GM20000 (cell line): ENCODE results near the gene BRIX1.
"Not testable (repeated sequence)": the region's sequence is repeated elsewhere in the genome, so short reads cannot be mapped to it uniquely, and the experiment has no call there.

Source experiments
- DNase-seq: peaks from one replicate; pipeline ENCODE4 v3.0.0; 2012; ENCODE audit warnings: low spot score
- TF ChIP-seq, protein P1 (sequence below): IDR thresholded peaks from 2 replicates; pipeline ENCODE4 v1.5.1; 2012; ENCODE audit warnings: mild to moderate bottlenecking, control low read depth; ENCODE audit errors: extremely low read depth, missing control alignments

The BRIX1 gene

DNA sequence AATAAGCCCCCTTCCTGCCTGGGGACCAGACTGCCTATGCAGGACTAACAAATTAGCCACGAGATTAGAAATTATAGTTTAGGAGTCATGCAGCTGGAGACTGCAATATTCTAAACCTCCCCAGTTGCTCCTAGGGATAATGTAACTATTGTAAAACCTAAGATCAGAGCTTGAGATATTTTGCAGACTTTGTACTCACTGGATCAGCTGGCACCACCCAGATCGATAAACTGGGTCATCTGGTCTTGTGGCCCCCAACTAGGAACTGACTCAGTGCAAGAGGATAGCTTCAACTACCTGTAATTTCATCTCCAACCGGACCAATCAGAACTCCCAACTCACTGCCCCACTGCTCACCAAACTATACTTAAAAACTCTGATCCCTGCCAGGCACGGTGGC is 52.0 kb downstream of the BRIX1 start:
- DNase-seq, result no peak
- TF ChIP-seq, protein P1, sequence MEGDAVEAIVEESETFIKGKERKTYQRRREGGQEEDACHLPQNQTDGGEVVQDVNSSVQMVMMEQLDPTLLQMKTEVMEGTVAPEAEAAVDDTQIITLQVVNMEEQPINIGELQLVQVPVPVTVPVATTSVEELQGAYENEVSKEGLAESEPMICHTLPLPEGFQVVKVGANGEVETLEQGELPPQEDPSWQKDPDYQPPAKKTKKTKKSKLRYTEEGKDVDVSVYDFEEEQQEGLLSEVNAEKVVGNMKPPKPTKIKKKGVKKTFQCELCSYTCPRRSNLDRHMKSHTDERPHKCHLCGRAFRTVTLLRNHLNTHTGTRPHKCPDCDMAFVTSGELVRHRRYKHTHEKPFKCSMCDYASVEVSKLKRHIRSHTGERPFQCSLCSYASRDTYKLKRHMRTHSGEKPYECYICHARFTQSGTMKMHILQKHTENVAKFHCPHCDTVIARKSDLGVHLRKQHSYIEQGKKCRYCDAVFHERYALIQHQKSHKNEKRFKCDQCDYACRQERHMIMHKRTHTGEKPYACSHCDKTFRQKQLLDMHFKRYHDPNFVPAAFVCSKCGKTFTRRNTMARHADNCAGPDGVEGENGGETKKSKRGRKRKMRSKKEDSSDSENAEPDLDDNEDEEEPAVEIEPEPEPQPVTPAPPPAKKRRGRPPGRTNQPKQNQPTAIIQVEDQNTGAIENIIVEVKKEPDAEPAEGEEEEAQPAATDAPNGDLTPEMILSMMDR, result no peak

DNA sequence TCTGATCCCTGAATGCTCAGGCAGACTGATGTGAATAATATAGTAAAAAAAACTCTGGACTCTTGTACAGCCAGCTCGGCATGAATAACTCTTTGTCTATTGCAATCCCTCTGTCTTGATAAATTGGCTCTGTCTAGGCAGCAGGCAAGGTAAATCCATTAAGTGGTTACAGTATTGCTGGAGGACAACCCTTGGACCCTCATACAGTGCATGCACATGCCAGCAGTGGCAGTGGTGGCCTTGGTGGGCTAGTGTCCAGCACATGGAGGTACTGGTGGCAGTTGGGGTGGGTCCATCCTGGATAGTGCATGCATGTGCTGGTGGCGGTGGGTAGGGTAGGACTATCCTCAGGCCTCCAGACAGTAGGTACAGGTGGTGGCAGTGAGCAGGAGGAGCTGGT is 52.7 kb downstream of the BRIX1 start:
- no peak for DNase-seq
- TF ChIP-seq, protein P1, result no peak

DNA sequence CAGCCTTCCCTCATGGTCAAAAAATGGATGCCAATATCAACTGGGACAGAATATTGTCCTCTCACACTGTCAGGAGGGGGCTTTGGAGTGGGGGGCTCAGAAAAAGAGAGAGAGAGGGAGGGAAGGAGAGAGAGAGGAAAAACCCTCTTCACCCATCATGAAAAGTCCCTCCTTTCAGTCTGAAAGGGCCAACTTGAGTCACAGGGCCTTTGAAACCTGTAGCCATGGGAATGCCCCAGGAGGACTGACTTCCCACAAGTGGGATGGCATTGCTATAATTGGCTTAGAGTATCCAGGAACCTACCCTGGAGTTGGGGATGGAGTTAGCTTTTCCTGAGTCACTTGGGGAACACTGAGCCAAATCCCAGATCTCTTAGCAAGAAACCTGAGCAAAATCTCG is 55.0 kb downstream of the BRIX1 start:
- TF ChIP-seq, protein P1, result no peak
- no peak for DNase-seq

DNA sequence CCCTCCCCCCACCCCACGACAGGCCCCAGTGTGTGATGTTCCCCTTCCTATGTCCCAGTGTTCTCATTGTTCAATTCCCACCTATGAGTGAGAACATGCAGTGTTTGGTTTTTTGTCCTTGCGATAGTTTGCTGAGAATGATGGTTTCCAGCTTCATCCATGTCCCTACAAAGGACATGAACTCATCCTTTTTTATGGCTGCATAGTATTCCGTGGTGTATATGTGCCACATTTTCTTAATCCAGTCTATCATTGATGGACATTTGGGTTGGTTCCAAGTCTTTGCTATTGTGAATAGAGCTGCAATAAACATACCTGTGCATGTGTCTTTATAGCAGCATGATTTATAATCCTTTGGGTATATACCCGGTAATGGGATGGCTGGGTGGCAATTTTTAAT is 56.1 kb downstream of the BRIX1 start:
- not testable (repeated sequence) for DNase-seq
